OCI-LY3 (cell line): ENCODE measurements around the gene SLC25A42.

ENCODE experiments used
- H2AFZ ChIP-seq: fragments of 200-600, 300-600 bp; shearing (Covaris generic); 2 replicates; pipeline ENCODE4 v1.6.0; 2014; ENCODE audit warnings: antibody characterized with exemption, low read depth, low read length
- H3K27ac ChIP-seq: fragments of 200-600, 300-600 bp; sonication (generic); 2 replicates; pipeline ENCODE4 v1.5.1; 2014; ENCODE audit warnings: mild to moderate bottlenecking, low read length, moderate library complexity, mixed read lengths
- H3K27me3 ChIP-seq: fragments of 200-600, 300-600 bp; sonication (generic); 2 replicates; pipeline ENCODE4 v1.6.1; 2014; ENCODE audit warnings: low read depth, low read length, mixed read lengths
- H3K36me3 ChIP-seq: fragments of 200-600, 300-600 bp; sonication (generic); replicated peaks from 2 replicates; pipeline ENCODE3; 2014; ENCODE audit warnings: low read depth, low read length, mixed read lengths
- H3K4me1 ChIP-seq: fragments of 300-600, 200-600 bp; sonication (generic); 2 replicates; pipeline ENCODE4 v1.6.1; 2014; ENCODE audit warnings: low read length, mixed read lengths
- H3K4me2 ChIP-seq: fragments of 200-600, 300-600 bp; sonication (generic); 2 replicates; pipeline ENCODE4 v1.6.1; 2014; ENCODE audit warnings: low read length, mixed read lengths
- H3K4me3 ChIP-seq: fragments of 300-600, 200-600 bp; sonication (generic); 2 replicates; pipeline ENCODE4 v1.5.1; 2014; ENCODE audit warnings: antibody characterized with exemption, mild to moderate bottlenecking, low read length, moderate library complexity
- H3K79me2 ChIP-seq: fragments of 300-600, 200-600 bp; shearing (Covaris generic); 2 replicates; pipeline ENCODE4 v1.6.1; 2014; ENCODE audit warnings: mild to moderate bottlenecking, low read length, mixed read lengths
- H3K9ac ChIP-seq: fragments of 300-600, 200-600 bp; shearing (Covaris generic); 2 replicates; pipeline ENCODE4 v1.6.0; 2014; ENCODE audit warnings: mild to moderate bottlenecking, low read length, moderate library complexity
- H3K9me3 ChIP-seq: fragments of 200-600, 300-600 bp; shearing (Covaris generic); 2 replicates; pipeline ENCODE4 v1.6.1; 2014; ENCODE audit warnings: low read length, mixed read lengths; ENCODE audit not compliant: insufficient read depth
- H4K20me1 ChIP-seq: fragments of 200-600, 300-600 bp; sonication (generic); 2 replicates; pipeline ENCODE4 v1.6.1; 2016; ENCODE audit warnings: low read length, mixed read lengths; ENCODE audit not compliant: insufficient read depth
- CTCF ChIP-seq: fragments of 200-600, 300-600 bp; sonication (generic); IDR thresholded peaks from 2 replicates; pipeline ENCODE4 v1.5.1; 2014; ENCODE audit warnings: antibody characterized with exemption, low read length, low read depth
- EZH2phosphoT487 ChIP-seq: fragments of 200-600 bp; shearing (Covaris generic); IDR thresholded peaks from 2 replicates; pipeline ENCODE4 v1.6.1; 2018; ENCODE audit warnings: antibody characterized with exemption, mixed run types, low read depth

The SLC25A42 gene

GRCh38 chr19:19057317-19057716 lies 6.5 kb upstream of the SLC25A42 start:
- Histone ChIP-seq H3K79me2 (no peaks in the 10 kb centered on the region), H3K27ac (no peak overlapping the region), H3K4me2 (no peak overlapping the region), H3K9me3 (no peaks in the 10 kb centered on the region), H2AFZ (no peak overlapping the region), H3K27me3 (no peaks in the 10 kb centered on the region), H3K36me3 (peaks cover 24% of the 10 kb centered on the region), H3K4me3 (no peak overlapping the region), H3K4me1 (peaks cover 8% of the 10 kb centered on the region), H3K9ac (no peak overlapping the region), H4K20me1 (no peaks in the 10 kb centered on the region)
- TF ChIP-seq EZH2phosphoT487: no peak

GRCh38 chr19:19057720-19058119 lies 6.1 kb upstream of the SLC25A42 start:
- H3K4me3 ChIP-seq: no peak overlapping the region
- no peak overlapping the region for H3K27ac ChIP-seq
- H4K20me1 ChIP-seq: no peaks in the 10 kb centered on the region
- no peaks in the 10 kb centered on the region for H3K9me3 ChIP-seq
- H3K4me1 ChIP-seq: peaks cover 4% of the 10 kb centered on the region
- no peak overlapping the region for H3K9ac ChIP-seq
- H3K27me3 ChIP-seq: no peaks in the 10 kb centered on the region
- no peak overlapping the region for H3K4me2 ChIP-seq
- H2AFZ ChIP-seq: no peak overlapping the region
- H3K36me3 ChIP-seq: peaks cover 20% of the 10 kb centered on the region
- no peak for TF ChIP-seq CTCF
- no peak for TF ChIP-seq EZH2phosphoT487
- no peaks in the 10 kb centered on the region for H3K79me2 ChIP-seq

GRCh38 chr19:19059018-19059836 lies 4.6 kb upstream of the SLC25A42 start:
- H3K9me3 ChIP-seq: no peaks in the 10 kb centered on the region
- peaks cover 4% of the 10 kb centered on the region for H3K4me1 ChIP-seq
- no peaks in the 10 kb centered on the region for H4K20me1 ChIP-seq
- H3K27ac ChIP-seq: no peak overlapping the region
- no peak overlapping the region for H3K4me3 ChIP-seq
- H2AFZ ChIP-seq: no peak overlapping the region
- TF ChIP-seq CTCF (no peak), EZH2phosphoT487 (no peak)
- peaks cover 13% of the 10 kb centered on the region for H3K36me3 ChIP-seq
- H3K27me3 ChIP-seq: no peaks in the 10 kb centered on the region
- no peak overlapping the region for H3K9ac ChIP-seq
- no peak overlapping the region for H3K4me2 ChIP-seq
- no peaks in the 10 kb centered on the region for H3K79me2 ChIP-seq

- H2AFZ ChIP-seq: no peak overlapping the region
- no peak overlapping the region for H3K4me2 ChIP-seq
- H3K79me2 ChIP-seq: no peaks in the 10 kb centered on the region
- H3K4me1 ChIP-seq: peaks cover 10% of the 10 kb centered on the region
- H3K9me3 ChIP-seq: no peaks in the 10 kb centered on the region
- no peak overlapping the region for H3K4me3 ChIP-seq
- H3K27ac ChIP-seq: no peak overlapping the region
- H3K9ac ChIP-seq: no peak overlapping the region
- peaks cover 7% of the 10 kb centered on the region for H3K36me3 ChIP-seq
- H4K20me1 ChIP-seq: no peaks in the 10 kb centered on the region
- H3K27me3 ChIP-seq: no peaks in the 10 kb centered on the region
- TF ChIP-seq EZH2phosphoT487 (no peak), CTCF (no peak)
These were observed 3.8 kb upstream of the SLC25A42 start for GRCh38 chr19:19059837-19060611.
